Fibroblast of the aortic adventitia (primary cell): ENCODE measurements around the gene PTPN14. TPM values are rescaled to one million over a fixed set of nuclear protein-coding genes. Genes with fewer than 3 reads are reported as not detected.
"Not testable (repeated sequence)": the region's sequence is repeated elsewhere in the genome, so short reads cannot be mapped to it uniquely, and the experiment has no call there.

Experiments
- DNase-seq: peaks from one replicate; pipeline ENCODE4 v3.0.0-alpha.2; 2010; ENCODE audit warnings: low read depth
- H3K4me3 ChIP-seq: 2 replicates; pipeline ENCODE4 v1.5.1; 2011; ENCODE audit warnings: low read depth, mild to moderate bottlenecking, control low read depth, low read length, moderate library complexity
- total RNA-seq: library from RNA; depleted of rRNA; stranded (reverse); fragments of >200 nt; gene quantifications from 2 replicates; pipeline ENCODE4 v1.2.3, GENCODE V29; 2012; ENCODE audit warnings: low replicate concordance
- TF ChIP-seq, protein P1 (sequence below): IDR thresholded peaks from 2 replicates; pipeline ENCODE4 v1.5.1; 2011; ENCODE audit warnings: mild to moderate bottlenecking, low read length, control low read depth, inconsistent platforms; ENCODE audit not compliant: insufficient read depth

Gene PTPN14
- total RNA-seq, 1 donor = 46.6 TPM

DNA sequence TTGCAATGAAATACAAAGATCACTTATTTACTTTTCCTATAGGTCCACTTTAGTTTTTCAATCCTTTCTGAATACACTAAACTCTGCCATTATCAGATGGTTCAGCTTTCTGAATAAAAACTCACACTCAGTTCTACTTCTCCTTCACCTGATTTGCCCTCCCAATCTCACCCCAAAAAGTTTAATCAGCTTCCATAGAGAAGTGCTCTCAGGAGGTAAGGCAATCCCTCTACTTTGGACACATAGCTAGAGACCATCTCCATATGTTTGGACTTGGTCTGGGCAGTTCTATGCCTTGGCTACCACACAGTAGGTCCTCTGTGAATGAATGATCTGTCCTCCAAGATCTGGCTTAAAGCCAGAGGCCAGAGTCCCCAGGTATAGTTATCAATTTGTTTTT lies 40.9 kb downstream of the PTPN14 start:
- no peak for DNase-seq

DNA sequence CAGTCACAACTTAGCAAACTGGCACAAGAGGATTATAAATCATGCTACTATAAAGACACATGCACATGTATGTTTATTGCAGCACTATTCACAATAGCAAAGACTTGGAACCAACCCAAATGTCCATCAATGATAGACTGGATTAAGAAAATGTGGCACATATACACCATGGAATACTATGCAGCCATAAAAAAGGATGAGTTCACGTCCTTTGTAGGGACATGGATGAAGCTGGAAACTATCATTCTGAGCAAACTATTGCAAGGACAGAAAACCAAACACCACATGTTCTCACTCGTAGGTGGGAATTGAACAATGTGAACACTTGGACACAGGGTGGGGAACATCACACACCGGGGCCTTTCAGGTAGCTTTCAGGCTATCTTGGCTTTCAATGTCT lies 41.8 kb downstream of the PTPN14 start:
- DNase-seq, H3K4me3 ChIP-seq: not testable (repeated sequence)

More for the DNA sequence above, 40.9 kb downstream of the PTPN14 start:
- H3K4me3 ChIP-seq = no peak overlapping the region
- TF ChIP-seq, protein P1, sequence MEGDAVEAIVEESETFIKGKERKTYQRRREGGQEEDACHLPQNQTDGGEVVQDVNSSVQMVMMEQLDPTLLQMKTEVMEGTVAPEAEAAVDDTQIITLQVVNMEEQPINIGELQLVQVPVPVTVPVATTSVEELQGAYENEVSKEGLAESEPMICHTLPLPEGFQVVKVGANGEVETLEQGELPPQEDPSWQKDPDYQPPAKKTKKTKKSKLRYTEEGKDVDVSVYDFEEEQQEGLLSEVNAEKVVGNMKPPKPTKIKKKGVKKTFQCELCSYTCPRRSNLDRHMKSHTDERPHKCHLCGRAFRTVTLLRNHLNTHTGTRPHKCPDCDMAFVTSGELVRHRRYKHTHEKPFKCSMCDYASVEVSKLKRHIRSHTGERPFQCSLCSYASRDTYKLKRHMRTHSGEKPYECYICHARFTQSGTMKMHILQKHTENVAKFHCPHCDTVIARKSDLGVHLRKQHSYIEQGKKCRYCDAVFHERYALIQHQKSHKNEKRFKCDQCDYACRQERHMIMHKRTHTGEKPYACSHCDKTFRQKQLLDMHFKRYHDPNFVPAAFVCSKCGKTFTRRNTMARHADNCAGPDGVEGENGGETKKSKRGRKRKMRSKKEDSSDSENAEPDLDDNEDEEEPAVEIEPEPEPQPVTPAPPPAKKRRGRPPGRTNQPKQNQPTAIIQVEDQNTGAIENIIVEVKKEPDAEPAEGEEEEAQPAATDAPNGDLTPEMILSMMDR = no peak

DNA sequence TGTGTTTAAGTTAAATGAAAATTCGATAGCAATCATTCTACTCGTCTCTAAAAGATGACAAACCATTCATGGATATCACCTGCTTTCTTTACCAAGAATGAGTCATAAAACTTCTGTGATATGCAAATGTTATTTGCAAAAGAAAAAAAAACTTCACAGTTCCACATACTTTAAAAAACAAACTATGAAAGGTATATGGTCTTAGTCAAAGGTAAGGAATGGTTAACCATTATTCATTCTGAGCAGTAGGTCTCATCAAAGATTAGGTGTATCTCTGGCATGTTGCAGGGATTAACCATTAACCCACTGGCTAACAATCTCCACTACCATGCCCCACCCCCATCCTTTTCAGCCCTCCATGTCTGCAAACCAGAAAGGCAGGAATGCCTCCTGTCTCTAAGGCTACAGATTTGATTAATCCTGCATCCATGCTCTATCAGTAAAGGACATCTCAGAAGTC lies 44.4 kb downstream of the PTPN14 start:
- no peak for DNase-seq
- TF ChIP-seq, protein P1 = no peak
- H3K4me3 ChIP-seq = no peak overlapping the region

DNA sequence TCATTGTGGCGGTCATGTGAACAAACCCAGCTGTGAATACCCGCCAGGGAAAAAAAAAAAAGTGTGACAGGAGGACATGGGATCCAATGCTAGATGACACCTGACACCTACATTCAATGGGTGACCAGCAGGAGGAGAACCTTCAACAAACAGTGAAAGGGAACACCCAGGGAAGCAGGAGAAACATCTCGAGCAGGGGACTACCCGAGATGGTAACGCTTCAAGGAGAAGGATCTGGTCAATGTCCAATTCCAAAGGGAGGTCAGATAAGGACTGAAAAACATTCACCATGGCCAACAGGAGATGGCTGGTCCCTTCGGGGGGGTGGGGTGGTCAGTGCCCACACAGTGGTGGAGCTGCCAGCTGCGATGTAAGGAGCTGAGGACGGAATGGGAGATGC lies 46.3 kb downstream of the PTPN14 start:
- H3K4me3 ChIP-seq = no peak overlapping the region
- TF ChIP-seq, protein P1 = no peak
- DNase-seq = no peak

DNA sequence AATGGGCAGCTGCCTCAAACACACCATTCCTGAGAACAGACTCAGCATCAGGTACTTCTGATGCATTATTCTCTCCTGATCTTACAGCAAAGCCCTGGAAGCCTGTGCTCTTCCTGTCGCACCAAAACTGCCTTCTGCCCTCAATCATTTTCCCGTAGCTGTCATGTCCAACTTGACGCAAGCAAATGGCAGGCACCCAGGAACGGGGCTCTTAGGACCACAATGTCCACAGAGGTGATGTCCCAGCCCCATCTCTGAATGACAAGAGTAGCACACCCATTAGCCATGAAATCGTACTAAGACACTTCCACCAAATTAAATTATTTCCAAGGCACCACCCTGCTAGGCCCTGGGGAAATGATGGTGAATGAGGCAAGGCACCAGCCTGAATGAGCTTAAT lies 47.1 kb downstream of the PTPN14 start:
- DNase-seq = no peak
- H3K4me3 ChIP-seq = no peak overlapping the region
- TF ChIP-seq, protein P1 = no peak

DNA sequence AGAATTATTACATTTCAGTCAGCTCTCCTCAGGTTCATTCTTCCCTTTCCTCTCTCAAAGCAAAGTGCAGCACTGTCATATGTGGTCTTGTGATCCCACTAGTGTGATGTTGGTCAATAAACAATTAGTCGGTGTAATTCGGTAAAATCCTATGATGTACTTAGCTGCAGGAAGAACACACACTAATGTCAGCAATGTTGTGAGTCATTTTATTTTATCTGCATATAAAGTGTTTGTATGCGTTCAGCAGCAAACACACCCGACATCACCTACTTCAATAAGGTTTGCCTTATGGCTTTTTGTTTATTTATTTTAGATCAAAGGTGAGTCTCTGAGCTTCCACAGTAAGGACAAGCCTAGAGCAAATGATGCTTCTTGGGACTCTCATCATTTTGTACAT lies 47.8 kb downstream of the PTPN14 start:
- TF ChIP-seq, protein P1 = no peak

DNA sequence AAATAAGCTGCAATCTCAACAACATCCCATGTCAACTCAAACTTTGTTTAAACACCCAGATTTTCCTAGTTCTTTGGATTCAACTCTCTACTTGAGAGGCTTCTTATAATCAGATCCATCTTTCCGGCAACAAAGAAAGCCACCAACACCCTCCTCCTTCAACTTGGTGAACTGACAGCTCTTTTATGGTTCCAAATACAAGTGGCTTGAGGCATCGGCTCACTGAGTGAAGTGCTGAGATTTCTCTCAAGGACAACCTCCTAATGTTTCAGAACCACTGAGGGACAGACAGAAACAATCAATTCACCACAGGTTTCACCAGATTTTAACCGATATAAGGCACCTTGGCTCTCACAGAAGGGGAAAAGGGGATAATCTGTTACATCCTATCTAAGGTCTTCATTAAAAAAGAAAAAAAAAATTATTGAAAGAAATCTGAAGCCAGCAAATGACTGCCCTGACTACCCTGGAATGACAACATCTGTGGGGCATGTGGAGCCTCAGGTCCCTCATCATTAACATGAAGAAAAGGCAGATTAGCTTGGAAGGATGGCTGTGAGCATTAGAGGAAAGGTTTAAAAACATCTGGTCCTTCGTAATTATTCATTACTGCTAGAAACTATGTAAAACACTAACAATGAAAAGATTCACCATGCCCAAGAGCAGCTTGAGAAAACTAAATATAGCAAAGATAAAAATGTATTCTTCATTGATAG lies 50.9 kb downstream of the PTPN14 start:
- DNase-seq = no peak
- TF ChIP-seq, protein P1 = no peak
- no peak overlapping the region for H3K4me3 ChIP-seq

More for the DNA sequence above, 47.8 kb downstream of the PTPN14 start:
- H3K4me3 ChIP-seq = no peak overlapping the region
- DNase-seq = no peak
